PC-9 (cell line): ENCODE measurements around the gene RTL10. TPM values are rescaled to one million over a fixed set of nuclear protein-coding genes. Genes with fewer than 3 reads are reported as not detected.
A peak's percentile ranks its signal among the peaks of the same experiment; 100 is the strongest.

Experiments
- BruUV-seq: library from RNA; stranded (reverse); fragments of 400-500 nt; replicated peaks from 2 replicates; lab custom pipeline; 2021; lab: Mats Ljungman, UMichigan
- CTCF ChIA-PET: fragments of 300-600 bp; sonication (Branson Sonifier 250); formaldehyde crosslinking; loops from one replicate; lab custom pipeline; 2022; ENCODE audit warnings: antibody characterized with exemption; lab: Charles Lee
- POLR2A ChIA-PET: fragments of 300-600 bp; sonication (Branson Sonifier 250); formaldehyde crosslinking; loops from one replicate; lab custom pipeline; 2022; ENCODE audit warnings: antibody characterized with exemption; ENCODE audit not compliant: unreplicated experiment; lab: Charles Lee
- DNase-seq, 2 experiments: peaks; one replicate each; pipeline versions ENCODE4 v3.0.0 to v3.0.0-alpha.2; 2015 to 2022; ENCODE audit warnings: mixed read lengths in 1 of 2
- H2AFZ ChIP-seq: fragments of 200-600 bp; sonication (generic); 2 replicates; pipeline ENCODE4 v1.8.1; 2017; ENCODE audit warnings: antibody characterized with exemption
- H3F3A ChIP-seq: fragments of 200-600 bp; sonication (generic); 2 replicates; pipeline ENCODE4 v1.8.1; 2017; ENCODE audit warnings: antibody characterized with exemption, mild to moderate bottlenecking, low read depth; ENCODE audit not compliant: insufficient read depth
- H3K27ac ChIP-seq: fragments of 200-600 bp; sonication (generic); 2 replicates; pipeline ENCODE4 v1.6.1; 2016; ENCODE audit warnings: mixed run types
- H3K27me3 ChIP-seq: fragments of 200-600 bp; sonication (generic); 2 replicates; pipeline ENCODE4 v1.6.1; 2016; ENCODE audit warnings: low read depth, mixed run types; ENCODE audit not compliant: insufficient read depth
- H3K36me3 ChIP-seq: fragments of 200-600 bp; sonication (generic); 2 replicates; pipeline ENCODE4 v1.6.1; 2016; ENCODE audit warnings: low read depth, mixed run types
- H3K4me1 ChIP-seq: fragments of 200-600 bp; sonication (generic); replicated peaks from 2 replicates; pipeline ENCODE4 v1.6.1; 2016; ENCODE audit warnings: mixed run types; ENCODE audit not compliant: insufficient read depth
- H3K4me2 ChIP-seq: fragments of 200-600 bp; sonication (generic); 2 replicates; pipeline ENCODE4 v1.6.1; 2017; ENCODE audit warnings: mixed run types
- H3K4me3 ChIP-seq: fragments of 200-600 bp; sonication (generic); 2 replicates; pipeline ENCODE4 v1.6.1; 2016; ENCODE audit warnings: mixed run types
- H3K79me2 ChIP-seq: fragments of 200-600 bp; sonication (generic); 2 replicates; pipeline ENCODE4 v1.6.1; 2017; ENCODE audit warnings: low read depth, mixed run types
- H3K9me2 ChIP-seq: fragments of 200-600 bp; sonication (generic); 2 replicates; pipeline ENCODE4 v1.8.1; 2017; ENCODE audit warnings: mild to moderate bottlenecking; ENCODE audit not compliant: insufficient read depth
- H3K9me3 ChIP-seq: fragments of 200-600 bp; sonication (generic); 2 replicates; pipeline ENCODE4 v1.8.1; 2016; ENCODE audit warnings: low read depth; ENCODE audit not compliant: insufficient read depth
- H4K20me1 ChIP-seq: fragments of 200-600 bp; sonication (generic); 2 replicates; pipeline ENCODE4 v1.8.1; 2017; ENCODE audit not compliant: insufficient read depth
- EZH2 ChIP-seq: fragments of 200-600 bp; sonication (generic); IDR thresholded peaks from 2 replicates; pipeline ENCODE4 v1.8.0; 2017; ENCODE audit warnings: antibody characterized with exemption, low read depth
- intact Hi-C: fragments of 100-400 bp; cut with micrococcal nuclease; formaldehyde crosslinking; loops from one replicate; pipeline ENCODE4 v1.10.0; 2022; ENCODE audit not compliant: unreplicated experiment
- total RNA-seq: library from RNA; stranded (reverse); gene quantifications from 2 replicates; pipeline ENCODE4 v1.2.3, GENCODE V29; 2021
- TF ChIP-seq, protein P1 (sequence below): fragments of 200-600 bp; sonication (generic); conservative IDR thresholded peaks from 2 replicates; pipeline ENCODE4 v1.6.1; 2017; ENCODE audit warnings: mixed run types, antibody characterized with exemption, mild to moderate bottlenecking, moderate library complexity

RTL10 gene
- total RNA-seq, 1 experiment from 2014 or later = 23.5 TPM

DNA sequence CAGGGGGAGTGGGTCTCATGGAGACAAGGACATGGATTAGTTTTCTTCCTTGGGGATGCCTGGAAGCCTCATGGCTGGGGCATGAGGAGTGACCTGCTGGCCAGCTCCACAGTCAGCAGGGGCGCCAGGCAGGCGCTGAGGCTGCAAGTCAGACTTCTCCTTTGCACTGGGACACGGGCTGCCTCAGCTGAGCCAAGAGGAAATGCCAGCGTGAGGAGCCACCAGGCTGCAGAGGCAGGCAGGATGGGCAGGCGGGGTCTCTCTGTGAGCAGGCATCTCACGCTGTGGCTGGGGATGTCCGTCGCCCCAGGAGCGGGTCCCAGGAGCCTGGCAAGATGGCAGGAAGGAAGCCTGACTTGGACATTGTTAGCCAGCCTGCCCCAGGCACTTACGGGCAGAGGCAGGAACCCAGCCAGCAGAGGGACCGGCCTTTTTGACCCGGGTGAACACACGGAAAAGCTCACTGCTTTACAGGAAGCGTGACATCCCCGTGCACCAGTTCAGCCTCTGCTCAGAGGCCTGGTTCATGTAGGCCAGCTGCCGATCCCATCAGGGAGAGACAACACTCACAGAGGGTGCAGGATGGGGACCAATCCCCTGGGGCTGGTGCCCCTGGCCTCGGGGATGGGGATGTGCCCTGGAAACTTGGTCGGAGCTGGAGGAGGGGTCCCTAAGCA, 10.2 kb downstream of the RTL10 start:
- H3K9me3 ChIP-seq = no peaks in the 10 kb centered on the region
- no peaks in the 10 kb centered on the region for H4K20me1 ChIP-seq
- no peak for TF ChIP-seq EZH2
- TF ChIP-seq, protein P1, sequence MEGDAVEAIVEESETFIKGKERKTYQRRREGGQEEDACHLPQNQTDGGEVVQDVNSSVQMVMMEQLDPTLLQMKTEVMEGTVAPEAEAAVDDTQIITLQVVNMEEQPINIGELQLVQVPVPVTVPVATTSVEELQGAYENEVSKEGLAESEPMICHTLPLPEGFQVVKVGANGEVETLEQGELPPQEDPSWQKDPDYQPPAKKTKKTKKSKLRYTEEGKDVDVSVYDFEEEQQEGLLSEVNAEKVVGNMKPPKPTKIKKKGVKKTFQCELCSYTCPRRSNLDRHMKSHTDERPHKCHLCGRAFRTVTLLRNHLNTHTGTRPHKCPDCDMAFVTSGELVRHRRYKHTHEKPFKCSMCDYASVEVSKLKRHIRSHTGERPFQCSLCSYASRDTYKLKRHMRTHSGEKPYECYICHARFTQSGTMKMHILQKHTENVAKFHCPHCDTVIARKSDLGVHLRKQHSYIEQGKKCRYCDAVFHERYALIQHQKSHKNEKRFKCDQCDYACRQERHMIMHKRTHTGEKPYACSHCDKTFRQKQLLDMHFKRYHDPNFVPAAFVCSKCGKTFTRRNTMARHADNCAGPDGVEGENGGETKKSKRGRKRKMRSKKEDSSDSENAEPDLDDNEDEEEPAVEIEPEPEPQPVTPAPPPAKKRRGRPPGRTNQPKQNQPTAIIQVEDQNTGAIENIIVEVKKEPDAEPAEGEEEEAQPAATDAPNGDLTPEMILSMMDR = no peak
- H3K4me3 ChIP-seq = no peak overlapping the region
- DNase-seq = peak in 1 of 2 experiments; percentile 58
- H3K9me2 ChIP-seq = no peaks in the 10 kb centered on the region
- H3K79me2 ChIP-seq = peaks cover 20% of the 10 kb centered on the region
- peaks cover 18% of the 10 kb centered on the region for H3K4me1 ChIP-seq
- H2AFZ ChIP-seq = no peak overlapping the region
- H3K27me3 ChIP-seq = no peaks in the 10 kb centered on the region
- no peak overlapping the region for H3K27ac ChIP-seq
- ChIA-PET POLR2A (no interaction called here), CTCF (no interaction called here)
- no TSS peak for BruUV-seq
- intact Hi-C loops = loop anchor here (2.0 kb wide), 1 partner anchor 20 kb away; no protein-coding TSS in a partner anchor
- H3K36me3 ChIP-seq = no peaks in the 10 kb centered on the region
- peaks cover 6% of the 10 kb centered on the region for H3F3A ChIP-seq
- no peak overlapping the region for H3K4me2 ChIP-seq

DNA sequence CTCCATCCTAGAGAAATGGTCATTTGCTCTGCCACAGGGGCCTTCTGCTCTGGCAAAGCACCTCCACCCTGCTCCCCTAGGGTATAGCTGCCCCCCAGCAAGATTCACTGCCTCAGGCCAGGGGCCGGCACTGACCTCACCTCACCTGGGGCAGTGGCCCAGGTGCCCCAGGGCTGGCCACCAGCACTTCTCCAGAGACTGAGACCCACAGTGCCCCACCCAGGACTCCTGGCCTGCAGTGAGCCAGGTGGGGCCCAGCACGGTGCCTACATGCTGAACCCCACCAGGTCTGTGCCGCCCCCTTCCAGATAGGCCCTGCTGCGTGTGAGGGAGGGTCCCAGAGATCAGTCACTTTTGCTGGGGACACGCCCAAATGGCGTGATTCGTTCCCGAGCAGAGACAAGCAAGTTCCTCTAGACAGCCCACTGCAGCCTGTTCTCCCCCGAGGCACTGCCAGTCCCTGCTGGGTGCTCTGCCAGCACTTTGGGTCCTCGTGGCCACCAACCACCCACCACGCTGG, 10.8 kb downstream of the RTL10 start:
- DNase-seq = no peak
- Histone ChIP-seq H3K9me3 (no peaks in the 10 kb centered on the region), H3K36me3 (no peaks in the 10 kb centered on the region), H3K4me2 (no peak overlapping the region), H3K27ac (no peak overlapping the region), H4K20me1 (no peaks in the 10 kb centered on the region), H3K79me2 (peaks cover 20% of the 10 kb centered on the region), H2AFZ (no peak overlapping the region), H3F3A (peaks cover under 1% of the 10 kb centered on the region; the same call in 1 of the 2 replicates), H3K9me2 (no peaks in the 10 kb centered on the region), H3K4me3 (no peak overlapping the region), H3K27me3 (no peaks in the 10 kb centered on the region), H3K4me1 (peaks cover 12% of the 10 kb centered on the region)
- intact Hi-C loops = loop anchor here (2.0 kb wide), 1 partner anchor 19 kb away; no protein-coding TSS in a partner anchor
- TF ChIP-seq, protein P1 = no peak
- TF ChIP-seq EZH2 = no peak
- ChIA-PET POLR2A (interaction anchor here (0.5 kb wide), 1 partner anchor 11 kb away, joined by 3 read pairs; no protein-coding TSS in a partner anchor), CTCF (no interaction called here)
- BruUV-seq = no TSS peak

DNA sequence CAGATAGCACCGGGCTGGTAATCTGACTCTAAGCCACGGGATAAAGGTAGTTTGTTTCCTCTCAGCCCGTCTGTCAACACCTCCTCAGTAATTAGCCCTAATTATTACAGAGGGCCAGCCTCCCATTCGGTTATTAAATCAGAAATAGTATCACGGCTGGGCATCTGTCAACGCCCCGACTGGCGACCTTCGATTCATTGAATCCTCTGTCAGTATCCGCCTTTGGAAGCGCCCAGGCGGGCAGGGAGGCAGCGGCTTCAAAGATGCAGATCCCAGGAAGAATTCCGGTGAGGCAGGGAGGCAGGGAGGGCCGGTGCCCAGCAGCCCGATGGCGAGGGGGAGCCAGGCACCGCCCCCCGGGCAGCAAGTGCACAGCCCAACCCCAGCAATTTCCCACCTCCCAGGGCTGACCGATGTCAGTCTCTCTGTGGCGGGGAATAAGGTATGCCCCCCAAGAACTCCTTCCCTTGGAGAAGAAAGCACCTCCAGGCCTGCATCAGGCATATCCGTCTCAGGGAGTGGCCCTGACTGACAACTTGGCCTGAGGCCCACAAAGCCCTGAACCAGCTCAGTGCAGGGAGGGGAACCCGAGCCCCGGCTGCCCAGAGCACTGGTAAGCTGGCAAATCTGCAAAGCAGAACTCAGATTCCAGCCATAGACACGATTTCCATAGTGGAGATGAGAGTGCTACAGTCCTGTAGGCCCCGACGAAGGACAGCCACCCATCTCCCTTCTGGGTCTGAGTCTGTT, 11.4 kb downstream of the RTL10 start:
- no peaks in the 10 kb centered on the region for H3K36me3 ChIP-seq
- intact Hi-C loops = no loop called here
- no peak overlapping the region for H2AFZ ChIP-seq
- no peak overlapping the region for H3K4me2 ChIP-seq
- CTCF ChIA-PET = no interaction called here
- no peaks in the 10 kb centered on the region for H3F3A ChIP-seq
- peaks cover 6% of the 10 kb centered on the region for H3K4me1 ChIP-seq
- POLR2A ChIA-PET = interaction anchor here (0.5 kb wide), 1 partner anchor 10 kb away, joined by 3 read pairs; no protein-coding TSS in a partner anchor
- no peak for TF ChIP-seq EZH2
- TF ChIP-seq, protein P1 = no peak
- DNase-seq = no peak
- H3K79me2 ChIP-seq = peaks cover 15% of the 10 kb centered on the region
- H4K20me1 ChIP-seq = no peaks in the 10 kb centered on the region
- H3K9me2 ChIP-seq = no peaks in the 10 kb centered on the region
- no peaks in the 10 kb centered on the region for H3K27me3 ChIP-seq
- no peak overlapping the region for H3K27ac ChIP-seq
- BruUV-seq = no TSS peak
- no peaks in the 10 kb centered on the region for H3K9me3 ChIP-seq
- H3K4me3 ChIP-seq = no peak overlapping the region
